ENCODE measurements around the gene CAPG.

DNA sequence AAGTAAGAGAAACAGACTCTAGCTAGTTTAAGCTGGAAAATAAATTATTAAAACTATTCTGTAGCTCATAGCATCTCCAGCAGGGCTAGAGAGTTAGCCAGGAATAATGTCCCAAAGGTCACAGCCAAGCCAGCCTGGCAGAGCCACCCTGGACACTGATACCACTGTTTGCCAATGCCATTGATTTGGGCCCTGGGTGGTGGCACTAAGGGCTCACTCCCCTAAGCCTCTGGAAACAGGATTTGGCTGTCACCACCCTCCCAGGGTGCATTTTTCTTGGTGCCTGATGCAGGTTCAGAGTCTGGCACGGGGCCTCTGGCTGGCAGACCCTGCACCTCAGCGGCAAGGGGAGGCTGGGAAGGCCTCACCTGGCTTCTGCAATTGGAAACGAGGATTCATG lies 15.4 kb upstream of the CAPG start:
- TF ChIP-seq, protein P1, sequence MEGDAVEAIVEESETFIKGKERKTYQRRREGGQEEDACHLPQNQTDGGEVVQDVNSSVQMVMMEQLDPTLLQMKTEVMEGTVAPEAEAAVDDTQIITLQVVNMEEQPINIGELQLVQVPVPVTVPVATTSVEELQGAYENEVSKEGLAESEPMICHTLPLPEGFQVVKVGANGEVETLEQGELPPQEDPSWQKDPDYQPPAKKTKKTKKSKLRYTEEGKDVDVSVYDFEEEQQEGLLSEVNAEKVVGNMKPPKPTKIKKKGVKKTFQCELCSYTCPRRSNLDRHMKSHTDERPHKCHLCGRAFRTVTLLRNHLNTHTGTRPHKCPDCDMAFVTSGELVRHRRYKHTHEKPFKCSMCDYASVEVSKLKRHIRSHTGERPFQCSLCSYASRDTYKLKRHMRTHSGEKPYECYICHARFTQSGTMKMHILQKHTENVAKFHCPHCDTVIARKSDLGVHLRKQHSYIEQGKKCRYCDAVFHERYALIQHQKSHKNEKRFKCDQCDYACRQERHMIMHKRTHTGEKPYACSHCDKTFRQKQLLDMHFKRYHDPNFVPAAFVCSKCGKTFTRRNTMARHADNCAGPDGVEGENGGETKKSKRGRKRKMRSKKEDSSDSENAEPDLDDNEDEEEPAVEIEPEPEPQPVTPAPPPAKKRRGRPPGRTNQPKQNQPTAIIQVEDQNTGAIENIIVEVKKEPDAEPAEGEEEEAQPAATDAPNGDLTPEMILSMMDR (IDR thresholded peaks at IDR 0.05) = no peak
- no peak for TF ChIP-seq POLR2A (IDR thresholded peaks at IDR 0.05)
- no peak for TF ChIP-seq POLR2AphosphoS5 (IDR thresholded peaks at IDR 0.05)
- no peak for TF ChIP-seq EP300 (IDR thresholded peaks at IDR 0.05)

Measured in upper lobe of left lung (tissue), 4 donors.